Thyroid gland (tissue), 4 donors: ENCODE results near the gene ZC3H11A.
"Not testable (repeated sequence)": the region's sequence is repeated elsewhere in the genome, so short reads cannot be mapped to it uniquely, and the experiment has no call there.

Experiments used
- POLR2A ChIP-seq, 2 donors: fragments of 450-650 bp; IDR thresholded peaks; one replicate each; pipeline ENCODE4 v1.6.1; 2017; ENCODE audit warnings: antibody characterized with exemption in 2 of 2, mild to moderate bottlenecking in 2 of 2, moderate library complexity in 1 of 2
- TF ChIP-seq, protein P1 (sequence below), 6 experiments: fragments of 200-600 bp in 3 of 6; fragments of 450-650 bp in 3 of 6; sonication (generic) in 3 of 6; IDR thresholded peaks; one replicate each; pipeline ENCODE4 v1.5.1; 2016 to 2019; ENCODE audit warnings: antibody characterized with exemption in 6 of 6, mild to moderate bottlenecking in 2 of 6, inconsistent platforms in 1 of 6, moderate library complexity in 1 of 6

DNA sequence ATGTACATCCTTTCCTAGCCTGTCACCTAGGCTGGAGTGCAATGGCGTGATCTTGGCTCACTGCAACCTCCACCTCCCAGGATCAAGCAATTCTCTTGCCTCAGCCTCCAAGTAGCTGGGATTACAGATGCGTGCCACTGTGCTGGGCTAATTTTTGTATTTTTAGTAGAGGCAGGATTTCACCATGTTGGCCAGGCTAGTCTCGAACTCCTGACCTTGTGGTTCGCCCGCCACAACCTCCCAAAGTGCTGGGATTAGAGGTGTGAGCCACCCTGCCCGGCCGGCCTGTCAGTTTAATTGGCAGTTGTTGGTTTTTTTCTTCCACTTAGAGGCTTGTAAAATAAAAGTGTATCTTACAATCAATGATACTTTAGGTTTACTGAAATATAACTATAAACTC lies 1.9 kb upstream of the ZC3H11A start:
- TF ChIP-seq, protein P1, sequence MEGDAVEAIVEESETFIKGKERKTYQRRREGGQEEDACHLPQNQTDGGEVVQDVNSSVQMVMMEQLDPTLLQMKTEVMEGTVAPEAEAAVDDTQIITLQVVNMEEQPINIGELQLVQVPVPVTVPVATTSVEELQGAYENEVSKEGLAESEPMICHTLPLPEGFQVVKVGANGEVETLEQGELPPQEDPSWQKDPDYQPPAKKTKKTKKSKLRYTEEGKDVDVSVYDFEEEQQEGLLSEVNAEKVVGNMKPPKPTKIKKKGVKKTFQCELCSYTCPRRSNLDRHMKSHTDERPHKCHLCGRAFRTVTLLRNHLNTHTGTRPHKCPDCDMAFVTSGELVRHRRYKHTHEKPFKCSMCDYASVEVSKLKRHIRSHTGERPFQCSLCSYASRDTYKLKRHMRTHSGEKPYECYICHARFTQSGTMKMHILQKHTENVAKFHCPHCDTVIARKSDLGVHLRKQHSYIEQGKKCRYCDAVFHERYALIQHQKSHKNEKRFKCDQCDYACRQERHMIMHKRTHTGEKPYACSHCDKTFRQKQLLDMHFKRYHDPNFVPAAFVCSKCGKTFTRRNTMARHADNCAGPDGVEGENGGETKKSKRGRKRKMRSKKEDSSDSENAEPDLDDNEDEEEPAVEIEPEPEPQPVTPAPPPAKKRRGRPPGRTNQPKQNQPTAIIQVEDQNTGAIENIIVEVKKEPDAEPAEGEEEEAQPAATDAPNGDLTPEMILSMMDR (IDR thresholded peaks at IDR 0.05), result not testable (repeated sequence)
- TF ChIP-seq POLR2A (IDR thresholded peaks at IDR 0.05), result not testable (repeated sequence)
